ENCODE measurements around the gene RNF213. TPM values are rescaled to one million over a fixed set of nuclear protein-coding genes. Genes with fewer than 3 reads are reported as not detected.
"Not testable (repeated sequence)": the region's sequence is repeated elsewhere in the genome, so short reads cannot be mapped to it uniquely, and the experiment has no call there.

Gene RNF213
- total RNA-seq, 3 donors from 2014 or later = 135 to 143 (median 136) TPM

DNA sequence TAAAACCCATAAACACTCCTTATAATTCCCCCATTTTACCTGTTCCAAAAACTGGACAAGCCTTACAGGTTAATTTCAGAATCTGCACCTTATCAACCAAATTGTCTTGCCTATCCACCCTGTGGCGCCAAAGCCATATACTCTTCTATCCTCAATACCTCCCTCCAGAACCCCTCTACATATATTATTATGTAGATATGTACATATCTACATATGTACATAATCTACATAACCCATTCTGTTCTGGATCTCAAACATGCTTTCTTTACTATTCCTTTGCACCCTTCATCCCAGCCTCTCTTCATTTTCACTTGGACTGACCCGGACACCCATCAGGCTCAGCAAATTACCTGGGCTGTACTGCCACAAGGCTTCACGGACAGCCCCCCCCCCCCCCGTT is 142.3 kb downstream of the RNF213 start:
- no peaks in the 10 kb centered on the region for H3K4me1 ChIP-seq (ENCODE audit: low read depth)
- intact Hi-C loops (cut with DNase I, micrococcal nuclease) = no loop called here
- DNase-seq (no peak), ATAC-seq (no peak)
- H3K4me3 ChIP-seq = no peak overlapping the region
- H3K9me3 ChIP-seq = no peaks in the 10 kb centered on the region
- TF ChIP-seq, protein P1, sequence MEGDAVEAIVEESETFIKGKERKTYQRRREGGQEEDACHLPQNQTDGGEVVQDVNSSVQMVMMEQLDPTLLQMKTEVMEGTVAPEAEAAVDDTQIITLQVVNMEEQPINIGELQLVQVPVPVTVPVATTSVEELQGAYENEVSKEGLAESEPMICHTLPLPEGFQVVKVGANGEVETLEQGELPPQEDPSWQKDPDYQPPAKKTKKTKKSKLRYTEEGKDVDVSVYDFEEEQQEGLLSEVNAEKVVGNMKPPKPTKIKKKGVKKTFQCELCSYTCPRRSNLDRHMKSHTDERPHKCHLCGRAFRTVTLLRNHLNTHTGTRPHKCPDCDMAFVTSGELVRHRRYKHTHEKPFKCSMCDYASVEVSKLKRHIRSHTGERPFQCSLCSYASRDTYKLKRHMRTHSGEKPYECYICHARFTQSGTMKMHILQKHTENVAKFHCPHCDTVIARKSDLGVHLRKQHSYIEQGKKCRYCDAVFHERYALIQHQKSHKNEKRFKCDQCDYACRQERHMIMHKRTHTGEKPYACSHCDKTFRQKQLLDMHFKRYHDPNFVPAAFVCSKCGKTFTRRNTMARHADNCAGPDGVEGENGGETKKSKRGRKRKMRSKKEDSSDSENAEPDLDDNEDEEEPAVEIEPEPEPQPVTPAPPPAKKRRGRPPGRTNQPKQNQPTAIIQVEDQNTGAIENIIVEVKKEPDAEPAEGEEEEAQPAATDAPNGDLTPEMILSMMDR (IDR thresholded peaks at IDR 0.05) = no peak
- H3K36me3 ChIP-seq (ENCODE audit: low read depth) = no peaks in the 10 kb centered on the region

DNA sequence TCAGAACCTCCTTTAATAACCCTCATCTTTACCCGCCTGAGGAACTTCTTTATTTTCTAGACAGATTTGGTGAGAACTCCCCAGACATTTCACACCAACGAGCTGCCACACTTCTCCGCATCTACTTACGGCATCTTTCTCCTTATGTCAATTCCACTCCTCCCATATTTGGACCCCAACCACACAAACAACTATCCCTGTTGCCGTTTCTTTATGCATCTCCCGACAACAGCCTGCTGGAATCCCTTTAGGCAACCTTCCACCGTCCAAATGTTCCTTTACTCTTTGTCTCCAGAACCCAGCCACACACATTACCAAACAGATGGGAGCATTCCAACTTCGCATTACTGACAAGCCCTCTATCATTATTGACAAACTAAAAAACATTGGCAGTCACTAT is 145.5 kb downstream of the RNF213 start:
- intact Hi-C loops (cut with DNase I, micrococcal nuclease) = no loop called here
- Histone ChIP-seq H3K4me3 (no peak overlapping the region), H3K9me3 (no peaks in the 10 kb centered on the region), H3K36me3 (ENCODE audit: low read depth) (no peaks in the 10 kb centered on the region), H3K4me1 (ENCODE audit: low read depth) (no peaks in the 10 kb centered on the region)
- TF ChIP-seq, protein P1 (IDR thresholded peaks at IDR 0.05) = no peak
- ATAC-seq (no peak), DNase-seq (no peak)

DNA sequence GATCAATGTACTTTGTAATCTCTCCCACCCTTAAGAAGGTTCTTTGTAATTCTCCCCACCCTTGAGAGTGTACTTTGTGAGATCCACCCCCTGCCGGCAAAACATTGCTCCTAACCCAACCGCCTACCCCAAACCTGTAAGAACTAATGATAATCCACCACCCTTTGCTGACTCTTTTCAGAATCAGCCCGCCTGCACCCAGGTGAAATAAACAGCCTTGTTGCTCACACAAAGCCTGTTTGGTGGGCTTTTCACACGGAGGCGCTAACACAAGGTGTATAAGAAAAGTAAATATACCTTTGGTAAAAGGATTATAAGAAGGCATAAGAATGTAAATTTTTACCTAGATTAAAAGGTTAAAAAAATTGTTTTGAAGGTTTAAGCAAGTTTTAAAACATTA is 147.3 kb downstream of the RNF213 start:
- not testable (repeated sequence) for ATAC-seq; H3K4me1 ChIP-seq (ENCODE audit: low read depth); DNase-seq

DNA sequence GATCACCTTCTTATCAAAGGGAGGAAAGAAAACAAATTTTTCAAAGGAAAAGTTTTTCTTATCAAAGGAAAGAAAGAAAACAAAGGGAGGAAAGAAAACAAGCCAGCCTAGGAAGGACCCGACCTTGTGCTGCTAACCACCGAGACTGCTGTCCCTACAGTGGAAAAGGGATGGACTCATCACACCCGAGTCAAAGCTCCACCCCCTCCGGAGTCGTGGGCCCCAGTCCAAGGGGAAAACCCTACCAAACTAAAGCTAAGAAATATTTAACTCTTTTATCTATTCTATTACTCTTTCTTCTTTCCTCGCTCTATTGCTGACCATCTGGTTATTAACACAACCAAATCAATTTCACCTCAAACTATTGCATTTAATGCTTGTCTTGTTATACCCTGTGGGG is 148.2 kb downstream of the RNF213 start:
- Histone ChIP-seq H3K36me3 (ENCODE audit: low read depth) (no peaks in the 10 kb centered on the region), H3K4me1 (ENCODE audit: low read depth) (peaks cover 4% of the 10 kb centered on the region), H3K9me3 (no peaks in the 10 kb centered on the region), H3K4me3 (no peak overlapping the region)
- TF ChIP-seq, protein P1 (IDR thresholded peaks at IDR 0.05) = no peak
- intact Hi-C loops (cut with DNase I, micrococcal nuclease) = no loop called here
- no peak for DNase-seq
- ATAC-seq = no peak

More for the DNA sequence above, 147.3 kb downstream of the RNF213 start:
- H3K4me3 ChIP-seq; intact Hi-C loops (cut with DNase I, micrococcal nuclease); H3K36me3 ChIP-seq (ENCODE audit: low read depth); H3K9me3 ChIP-seq: not testable (repeated sequence)

DNA sequence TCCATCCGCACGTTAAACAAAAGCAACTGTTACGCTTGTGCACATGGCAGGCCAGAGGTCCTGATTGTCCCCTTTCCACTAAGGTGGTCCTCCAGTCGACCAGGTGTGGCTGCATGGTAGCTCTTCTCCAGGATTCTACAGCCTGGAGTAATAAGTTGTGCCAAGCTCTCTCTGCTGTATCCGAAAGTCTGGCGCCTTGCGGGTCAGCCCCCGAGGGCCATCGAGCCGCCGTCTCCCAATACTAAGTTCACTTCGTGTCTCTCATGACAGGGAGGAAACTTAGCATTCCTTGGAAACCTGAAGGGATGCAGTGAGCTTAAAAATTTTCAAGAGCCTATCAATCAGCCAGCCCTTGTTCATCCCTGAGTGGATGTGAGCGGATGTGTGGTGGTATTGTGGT is 149.0 kb downstream of the RNF213 start:
- Histone ChIP-seq H3K9me3 (no peaks in the 10 kb centered on the region), H3K4me3 (no peak overlapping the region), H3K4me1 (ENCODE audit: low read depth) (peaks cover 4% of the 10 kb centered on the region), H3K36me3 (ENCODE audit: low read depth) (no peaks in the 10 kb centered on the region)
- ATAC-seq (no peak), DNase-seq (no peak)
- TF ChIP-seq, protein P1 (IDR thresholded peaks at IDR 0.05) = no peak
- intact Hi-C loops (cut with DNase I, micrococcal nuclease) = no loop called here

DNA sequence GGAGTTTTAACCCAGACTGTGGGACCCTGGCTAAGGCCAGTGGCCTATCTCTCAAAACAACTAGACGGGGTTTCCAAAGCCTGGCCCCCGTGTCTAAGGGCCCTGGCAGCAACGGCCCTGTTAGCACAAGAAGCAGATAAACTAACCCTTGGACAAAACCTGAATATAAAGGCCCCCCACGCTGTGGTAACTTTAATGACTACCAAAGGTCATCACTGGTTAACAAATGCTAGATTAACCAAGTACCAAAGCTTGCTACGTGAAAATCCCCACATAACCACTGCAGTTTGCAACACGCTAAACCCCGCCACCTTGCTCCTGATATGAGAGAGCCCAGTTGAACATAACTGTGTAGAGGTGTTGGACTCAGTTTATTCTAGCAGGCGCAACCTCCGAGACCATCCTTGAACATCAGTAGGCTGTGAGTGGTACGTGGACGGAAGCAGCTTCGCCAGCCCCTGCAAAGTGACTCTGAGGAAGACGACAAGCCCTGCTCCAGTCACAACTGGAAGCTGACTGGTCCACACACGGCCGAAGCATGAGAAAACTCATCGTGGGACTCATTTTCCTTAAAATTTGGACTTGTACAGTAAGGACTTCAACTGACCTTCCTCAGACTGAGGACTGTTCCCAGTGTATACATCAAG is 149.9 kb downstream of the RNF213 start:
- H3K4me1 ChIP-seq (ENCODE audit: low read depth); H3K36me3 ChIP-seq (ENCODE audit: low read depth); DNase-seq; H3K4me3 ChIP-seq; intact Hi-C loops (cut with DNase I, micrococcal nuclease); ATAC-seq; H3K9me3 ChIP-seq: not testable (repeated sequence)
